OCI-LY3 (cell line): Measurements from ENCODE around the gene PDYN.

Experiments used
- H2AFZ ChIP-seq: fragments of 200-600, 300-600 bp; shearing (Covaris generic); 2 replicates; pipeline ENCODE4 v1.6.0; 2014; ENCODE audit warnings: antibody characterized with exemption, low read depth, low read length
- H3K27ac ChIP-seq: fragments of 200-600, 300-600 bp; sonication (generic); 2 replicates; pipeline ENCODE4 v1.5.1; 2014; ENCODE audit warnings: mild to moderate bottlenecking, low read length, moderate library complexity, mixed read lengths
- H3K27me3 ChIP-seq: fragments of 200-600, 300-600 bp; sonication (generic); 2 replicates; pipeline ENCODE4 v1.6.1; 2014; ENCODE audit warnings: low read depth, low read length, mixed read lengths
- H3K36me3 ChIP-seq: fragments of 200-600, 300-600 bp; sonication (generic); replicated peaks from 2 replicates; pipeline ENCODE3; 2014; ENCODE audit warnings: low read depth, low read length, mixed read lengths
- H3K4me1 ChIP-seq: fragments of 300-600, 200-600 bp; sonication (generic); 2 replicates; pipeline ENCODE4 v1.6.1; 2014; ENCODE audit warnings: low read length, mixed read lengths
- H3K4me2 ChIP-seq: fragments of 200-600, 300-600 bp; sonication (generic); 2 replicates; pipeline ENCODE4 v1.6.1; 2014; ENCODE audit warnings: low read length, mixed read lengths
- H3K4me3 ChIP-seq: fragments of 300-600, 200-600 bp; sonication (generic); 2 replicates; pipeline ENCODE4 v1.5.1; 2014; ENCODE audit warnings: antibody characterized with exemption, mild to moderate bottlenecking, low read length, moderate library complexity
- H3K79me2 ChIP-seq: fragments of 300-600, 200-600 bp; shearing (Covaris generic); 2 replicates; pipeline ENCODE4 v1.6.1; 2014; ENCODE audit warnings: mild to moderate bottlenecking, low read length, mixed read lengths
- H3K9ac ChIP-seq: fragments of 300-600, 200-600 bp; shearing (Covaris generic); 2 replicates; pipeline ENCODE4 v1.6.0; 2014; ENCODE audit warnings: mild to moderate bottlenecking, low read length, moderate library complexity
- H3K9me3 ChIP-seq: fragments of 200-600, 300-600 bp; shearing (Covaris generic); 2 replicates; pipeline ENCODE4 v1.6.1; 2014; ENCODE audit warnings: low read length, mixed read lengths; ENCODE audit not compliant: insufficient read depth
- H4K20me1 ChIP-seq: fragments of 200-600, 300-600 bp; sonication (generic); 2 replicates; pipeline ENCODE4 v1.6.1; 2016; ENCODE audit warnings: low read length, mixed read lengths; ENCODE audit not compliant: insufficient read depth
- EZH2phosphoT487 ChIP-seq: fragments of 200-600 bp; shearing (Covaris generic); IDR thresholded peaks from 2 replicates; pipeline ENCODE4 v1.6.1; 2018; ENCODE audit warnings: antibody characterized with exemption, mixed run types, low read depth
- TF ChIP-seq, protein P1 (sequence below): fragments of 200-600, 300-600 bp; sonication (generic); IDR thresholded peaks from 2 replicates; pipeline ENCODE4 v1.5.1; 2014; ENCODE audit warnings: antibody characterized with exemption, low read length, low read depth

The PDYN gene

DNA sequence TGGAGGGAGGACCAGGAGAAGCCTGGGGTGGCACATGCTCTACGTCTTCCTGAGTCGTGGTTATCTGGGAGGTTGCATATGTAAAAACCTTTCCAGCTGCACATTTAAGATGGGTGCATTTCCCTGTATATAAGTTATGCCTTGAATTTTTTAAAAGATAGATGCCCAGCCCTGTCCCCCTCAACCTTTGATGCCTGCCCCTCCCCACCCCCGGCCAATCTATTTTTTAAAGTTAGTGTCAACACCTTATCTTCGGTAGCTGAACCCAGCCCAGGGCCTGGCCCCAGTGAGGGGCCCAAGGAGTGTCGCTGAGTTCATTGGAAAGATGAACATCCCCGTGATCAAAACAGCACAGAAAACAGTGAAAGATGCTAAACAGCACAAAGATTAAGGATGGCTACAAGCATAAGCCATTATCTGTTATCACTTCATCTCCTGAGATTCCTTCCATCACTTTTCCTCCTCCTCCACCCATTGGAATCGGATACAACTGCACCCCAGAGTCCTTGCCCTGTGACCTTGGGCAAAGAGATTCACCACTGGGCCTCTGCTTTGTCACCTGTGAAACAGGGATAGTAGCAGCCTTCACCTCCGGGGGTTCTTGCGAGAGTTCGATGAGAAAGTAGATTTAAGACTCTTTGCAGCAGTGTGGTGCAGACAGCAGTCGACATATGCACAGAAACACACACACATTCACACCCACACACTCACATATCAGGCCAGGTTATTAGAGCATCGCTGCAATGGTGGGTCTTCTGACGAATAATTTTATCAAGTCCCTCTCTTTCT, 51.2 kb downstream of the PDYN start:
- TF ChIP-seq EZH2phosphoT487, result no peak
- TF ChIP-seq, protein P1, sequence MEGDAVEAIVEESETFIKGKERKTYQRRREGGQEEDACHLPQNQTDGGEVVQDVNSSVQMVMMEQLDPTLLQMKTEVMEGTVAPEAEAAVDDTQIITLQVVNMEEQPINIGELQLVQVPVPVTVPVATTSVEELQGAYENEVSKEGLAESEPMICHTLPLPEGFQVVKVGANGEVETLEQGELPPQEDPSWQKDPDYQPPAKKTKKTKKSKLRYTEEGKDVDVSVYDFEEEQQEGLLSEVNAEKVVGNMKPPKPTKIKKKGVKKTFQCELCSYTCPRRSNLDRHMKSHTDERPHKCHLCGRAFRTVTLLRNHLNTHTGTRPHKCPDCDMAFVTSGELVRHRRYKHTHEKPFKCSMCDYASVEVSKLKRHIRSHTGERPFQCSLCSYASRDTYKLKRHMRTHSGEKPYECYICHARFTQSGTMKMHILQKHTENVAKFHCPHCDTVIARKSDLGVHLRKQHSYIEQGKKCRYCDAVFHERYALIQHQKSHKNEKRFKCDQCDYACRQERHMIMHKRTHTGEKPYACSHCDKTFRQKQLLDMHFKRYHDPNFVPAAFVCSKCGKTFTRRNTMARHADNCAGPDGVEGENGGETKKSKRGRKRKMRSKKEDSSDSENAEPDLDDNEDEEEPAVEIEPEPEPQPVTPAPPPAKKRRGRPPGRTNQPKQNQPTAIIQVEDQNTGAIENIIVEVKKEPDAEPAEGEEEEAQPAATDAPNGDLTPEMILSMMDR, result no peak
- no peaks in the 10 kb centered on the region for H3K9me3 ChIP-seq
- no peak overlapping the region for H3K9ac ChIP-seq
- H4K20me1 ChIP-seq, result no peaks in the 10 kb centered on the region
- no peak overlapping the region for H3K27ac ChIP-seq
- no peak overlapping the region for H2AFZ ChIP-seq
- H3K79me2 ChIP-seq, result no peaks in the 10 kb centered on the region
- H3K4me3 ChIP-seq, result no peak overlapping the region
- no peak overlapping the region for H3K4me2 ChIP-seq
- peaks cover 8% of the 10 kb centered on the region for H3K36me3 ChIP-seq
- no peaks in the 10 kb centered on the region for H3K4me1 ChIP-seq
- H3K27me3 ChIP-seq, result peaks cover 22% of the 10 kb centered on the region; the same call in 1 of the 2 replicates

DNA sequence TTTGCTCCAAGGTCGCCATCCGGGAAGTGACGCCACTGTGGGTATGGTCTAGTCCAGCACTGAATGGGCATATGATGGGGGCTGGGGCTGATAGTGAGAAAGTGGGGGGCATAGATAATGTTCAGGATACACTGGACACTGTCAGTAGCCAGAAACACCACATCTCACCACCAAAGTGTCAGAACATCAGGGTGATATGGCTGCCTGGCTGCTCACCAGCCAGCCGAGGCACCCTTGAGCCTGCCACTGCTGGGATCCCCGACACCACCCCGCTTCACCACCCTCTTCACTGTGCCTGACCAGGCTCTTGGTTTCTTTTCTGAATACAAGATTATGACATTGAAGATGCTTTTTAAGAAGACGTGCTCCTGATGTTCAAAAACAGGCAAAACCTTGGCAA, 51.8 kb downstream of the PDYN start:
- no peaks in the 10 kb centered on the region for H3K4me1 ChIP-seq
- peaks cover 22% of the 10 kb centered on the region; the same call in 1 of the 2 replicates for H3K27me3 ChIP-seq
- H3K9me3 ChIP-seq, result no peaks in the 10 kb centered on the region
- no peak overlapping the region for H3K27ac ChIP-seq
- peaks cover 8% of the 10 kb centered on the region for H3K36me3 ChIP-seq
- no peak for TF ChIP-seq EZH2phosphoT487
- TF ChIP-seq, protein P1, result no peak
- no peaks in the 10 kb centered on the region for H3K79me2 ChIP-seq
- no peaks in the 10 kb centered on the region for H4K20me1 ChIP-seq
- no peak overlapping the region for H3K9ac ChIP-seq
- no peak overlapping the region for H3K4me3 ChIP-seq
- H2AFZ ChIP-seq, result no peak overlapping the region
- H3K4me2 ChIP-seq, result no peak overlapping the region

DNA sequence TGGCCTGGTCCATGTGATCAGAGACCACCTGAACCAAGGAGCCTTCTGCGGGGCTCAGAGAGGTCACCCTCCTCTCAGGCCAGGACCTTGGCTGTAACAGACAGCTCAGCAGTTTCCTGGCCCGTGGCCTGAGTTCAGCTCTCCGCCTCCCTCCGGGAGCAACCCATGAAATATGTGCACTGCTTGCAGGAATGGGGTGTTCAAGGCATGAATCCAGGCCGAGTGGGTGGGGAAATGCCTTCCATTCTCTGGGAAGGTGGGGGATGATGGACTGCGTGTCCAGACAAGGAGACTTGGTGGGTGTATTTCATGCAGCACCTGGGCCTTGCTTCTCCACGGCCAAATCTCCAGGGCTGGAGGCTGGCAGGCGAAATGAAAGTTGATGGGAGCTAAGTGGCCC, 52.6 kb downstream of the PDYN start:
- TF ChIP-seq, protein P1, result no peak
- no peak for TF ChIP-seq EZH2phosphoT487
- Histone ChIP-seq H3K4me3 (no peak overlapping the region), H2AFZ (no peak overlapping the region), H3K4me1 (no peaks in the 10 kb centered on the region), H3K9me3 (no peaks in the 10 kb centered on the region), H3K27ac (no peak overlapping the region), H3K27me3 (peaks cover 22% of the 10 kb centered on the region; the same call in 1 of the 2 replicates), H4K20me1 (no peaks in the 10 kb centered on the region), H3K9ac (no peak overlapping the region), H3K4me2 (no peak overlapping the region), H3K79me2 (no peaks in the 10 kb centered on the region), H3K36me3 (peaks cover 8% of the 10 kb centered on the region)

DNA sequence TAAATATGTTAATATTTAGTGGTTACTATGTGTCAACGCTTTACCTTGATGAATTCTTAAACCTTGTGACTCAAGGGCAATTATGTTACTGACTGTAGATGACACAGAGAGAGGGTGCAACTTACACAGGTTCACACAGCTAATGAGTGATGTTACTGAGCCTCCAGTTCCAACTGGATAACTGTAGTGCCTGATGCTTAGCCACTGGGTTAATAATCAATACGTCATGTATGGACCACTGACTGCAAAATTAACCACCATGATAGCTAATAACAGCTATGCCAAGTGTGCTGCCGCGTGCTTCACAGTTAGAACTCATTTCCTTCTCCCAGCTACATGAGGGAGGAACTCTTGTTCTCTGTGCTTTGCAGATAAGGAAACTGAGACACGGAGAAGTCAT, 53.3 kb downstream of the PDYN start:
- H3K4me2 ChIP-seq, result no peak overlapping the region
- peaks cover 8% of the 10 kb centered on the region for H3K36me3 ChIP-seq
- peaks cover 22% of the 10 kb centered on the region; the same call in 1 of the 2 replicates for H3K27me3 ChIP-seq
- no peak overlapping the region for H2AFZ ChIP-seq
- H3K4me1 ChIP-seq, result no peaks in the 10 kb centered on the region
- H3K79me2 ChIP-seq, result no peaks in the 10 kb centered on the region
- H3K9ac ChIP-seq, result no peak overlapping the region
- H4K20me1 ChIP-seq, result no peaks in the 10 kb centered on the region
- H3K27ac ChIP-seq, result no peak overlapping the region
- no peak for TF ChIP-seq EZH2phosphoT487
- TF ChIP-seq, protein P1, result no peak
- no peaks in the 10 kb centered on the region for H3K9me3 ChIP-seq
- no peak overlapping the region for H3K4me3 ChIP-seq
